ENCODE data around the gene SHC4. TPM values are rescaled to one million over a fixed set of nuclear protein-coding genes. Genes with fewer than 3 reads are reported as not detected.

Gene SHC4
- total RNA-seq, 6 donors from 2014 or later, result under 0.01 to 0.59 (median 0.20) TPM; not detected in 2

DNA sequence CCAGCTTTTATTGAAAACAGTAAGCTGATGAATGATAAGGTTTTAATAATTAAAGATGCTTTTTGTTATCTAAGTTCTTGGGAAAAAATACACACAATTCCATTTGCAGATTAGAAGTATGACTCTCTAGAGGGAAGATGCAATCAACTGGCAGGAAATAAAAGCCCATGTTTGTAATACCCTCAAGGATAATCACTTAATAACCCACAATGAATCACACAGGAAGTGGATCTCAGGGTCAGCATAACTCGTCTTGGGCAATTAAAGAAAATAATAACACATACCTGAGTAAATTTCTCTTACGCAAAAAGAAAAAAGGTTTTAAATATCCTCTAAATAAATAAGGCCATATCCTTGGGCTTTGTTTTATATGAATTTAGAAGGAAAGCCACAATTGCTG lies 95.2 kb downstream of the SHC4 start:
- TF ChIP-seq EP300 (IDR thresholded peaks at IDR 0.05) (no peak), POLR2A (IDR thresholded peaks at IDR 0.05) (no peak), POLR2AphosphoS5 (IDR thresholded peaks at IDR 0.05) (no peak)
- TF ChIP-seq, protein P1, sequence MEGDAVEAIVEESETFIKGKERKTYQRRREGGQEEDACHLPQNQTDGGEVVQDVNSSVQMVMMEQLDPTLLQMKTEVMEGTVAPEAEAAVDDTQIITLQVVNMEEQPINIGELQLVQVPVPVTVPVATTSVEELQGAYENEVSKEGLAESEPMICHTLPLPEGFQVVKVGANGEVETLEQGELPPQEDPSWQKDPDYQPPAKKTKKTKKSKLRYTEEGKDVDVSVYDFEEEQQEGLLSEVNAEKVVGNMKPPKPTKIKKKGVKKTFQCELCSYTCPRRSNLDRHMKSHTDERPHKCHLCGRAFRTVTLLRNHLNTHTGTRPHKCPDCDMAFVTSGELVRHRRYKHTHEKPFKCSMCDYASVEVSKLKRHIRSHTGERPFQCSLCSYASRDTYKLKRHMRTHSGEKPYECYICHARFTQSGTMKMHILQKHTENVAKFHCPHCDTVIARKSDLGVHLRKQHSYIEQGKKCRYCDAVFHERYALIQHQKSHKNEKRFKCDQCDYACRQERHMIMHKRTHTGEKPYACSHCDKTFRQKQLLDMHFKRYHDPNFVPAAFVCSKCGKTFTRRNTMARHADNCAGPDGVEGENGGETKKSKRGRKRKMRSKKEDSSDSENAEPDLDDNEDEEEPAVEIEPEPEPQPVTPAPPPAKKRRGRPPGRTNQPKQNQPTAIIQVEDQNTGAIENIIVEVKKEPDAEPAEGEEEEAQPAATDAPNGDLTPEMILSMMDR (IDR thresholded peaks at IDR 0.05), result no peak
- Histone ChIP-seq H3K9me3 (no peaks in the 10 kb centered on the region), H3K4me1 (peaks cover 0 to 5% (median 0%) of the 10 kb centered on the region in 4 donors), H3K4me3 (no peak overlapping the region), H3K27ac (no peak overlapping the region), H3K36me3 (no peaks in the 10 kb centered on the region), H3K27me3 (no peaks in the 10 kb centered on the region)
- DNase-seq, result no peak
- ATAC-seq (ENCODE audit: low FRiP score in 2 of 2), result peak in 1 of 2 donors; percentile 76
- 29 to 37% methylated on average over 2 of the region's 2 CpGs for WGBS, 2 donors

DNA sequence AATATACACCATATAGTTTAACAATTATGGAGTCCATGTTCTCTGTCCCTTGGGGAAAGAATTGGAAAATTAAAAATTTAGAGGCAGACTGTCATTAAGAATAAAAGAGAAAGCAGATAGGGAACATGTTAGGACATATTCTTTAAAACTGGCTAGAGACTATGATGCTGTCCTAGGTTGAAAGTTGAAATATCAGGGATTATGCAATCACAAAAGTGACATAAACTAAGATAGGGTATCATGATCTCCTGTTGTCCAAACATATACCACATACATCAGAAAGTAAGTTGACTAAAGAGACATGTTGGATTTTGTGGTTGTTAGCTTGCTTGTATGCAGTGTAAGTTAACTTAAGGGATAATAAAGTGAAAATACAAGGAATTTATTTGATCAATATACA lies 95.7 kb downstream of the SHC4 start:
- ATAC-seq (ENCODE audit: low FRiP score in 2 of 2), result no peak

DNA sequence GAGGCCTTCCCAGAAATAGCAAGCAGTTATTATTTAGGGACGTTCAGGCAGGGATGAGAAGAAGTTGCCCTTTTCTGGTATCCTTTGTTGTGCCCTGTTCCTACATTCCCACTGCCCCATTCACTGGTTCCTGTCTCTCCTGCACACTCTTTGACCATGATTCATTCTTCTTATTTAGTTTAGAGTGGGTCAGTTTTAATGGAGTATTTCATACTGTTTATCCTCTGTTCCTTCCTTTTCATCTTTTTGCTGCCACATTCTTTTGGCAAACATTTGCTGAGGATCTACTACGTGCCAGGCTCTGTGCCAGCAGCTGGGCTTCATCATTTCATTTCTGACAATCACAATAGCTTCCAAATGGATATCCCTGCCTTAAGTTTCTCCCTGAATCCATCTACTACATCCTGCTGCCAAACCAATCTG lies 97.6 kb downstream of the SHC4 start:
- DNase-seq (no peak), ATAC-seq (ENCODE audit: low FRiP score in 2 of 2) (no peak)
- H3K4me3 ChIP-seq, result no peak overlapping the region
- H3K27me3 ChIP-seq, result no peaks in the 10 kb centered on the region
- peaks cover 0 to 5% (median 0%) of the 10 kb centered on the region in 4 donors for H3K4me1 ChIP-seq
- H3K27ac ChIP-seq, result no peak overlapping the region
- 34 to 49% methylated on average over 2 of the region's 2 CpGs for WGBS, 2 donors
- no peak for TF ChIP-seq POLR2A (IDR thresholded peaks at IDR 0.05)
- TF ChIP-seq, protein P1 (IDR thresholded peaks at IDR 0.05), result no peak
- TF ChIP-seq POLR2AphosphoS5 (IDR thresholded peaks at IDR 0.05), result no peak
- TF ChIP-seq EP300 (IDR thresholded peaks at IDR 0.05), result no peak
- H3K9me3 ChIP-seq, result no peaks in the 10 kb centered on the region
- no peaks in the 10 kb centered on the region for H3K36me3 ChIP-seq

More for the DNA sequence above, 95.7 kb downstream of the SHC4 start:
- no peaks in the 10 kb centered on the region for H3K27me3 ChIP-seq
- no peak overlapping the region for H3K4me3 ChIP-seq
- no peaks in the 10 kb centered on the region for H3K9me3 ChIP-seq
- TF ChIP-seq POLR2AphosphoS5 (IDR thresholded peaks at IDR 0.05), result no peak
- no peak for TF ChIP-seq POLR2A (IDR thresholded peaks at IDR 0.05)
- TF ChIP-seq, protein P1 (IDR thresholded peaks at IDR 0.05), result no peak
- no peak for TF ChIP-seq EP300 (IDR thresholded peaks at IDR 0.05)
- no peak overlapping the region for H3K27ac ChIP-seq
- DNase-seq, result no peak
- no peaks in the 10 kb centered on the region for H3K36me3 ChIP-seq
- H3K4me1 ChIP-seq, result peaks cover 0 to 5% (median 0%) of the 10 kb centered on the region in 4 donors

DNA sequence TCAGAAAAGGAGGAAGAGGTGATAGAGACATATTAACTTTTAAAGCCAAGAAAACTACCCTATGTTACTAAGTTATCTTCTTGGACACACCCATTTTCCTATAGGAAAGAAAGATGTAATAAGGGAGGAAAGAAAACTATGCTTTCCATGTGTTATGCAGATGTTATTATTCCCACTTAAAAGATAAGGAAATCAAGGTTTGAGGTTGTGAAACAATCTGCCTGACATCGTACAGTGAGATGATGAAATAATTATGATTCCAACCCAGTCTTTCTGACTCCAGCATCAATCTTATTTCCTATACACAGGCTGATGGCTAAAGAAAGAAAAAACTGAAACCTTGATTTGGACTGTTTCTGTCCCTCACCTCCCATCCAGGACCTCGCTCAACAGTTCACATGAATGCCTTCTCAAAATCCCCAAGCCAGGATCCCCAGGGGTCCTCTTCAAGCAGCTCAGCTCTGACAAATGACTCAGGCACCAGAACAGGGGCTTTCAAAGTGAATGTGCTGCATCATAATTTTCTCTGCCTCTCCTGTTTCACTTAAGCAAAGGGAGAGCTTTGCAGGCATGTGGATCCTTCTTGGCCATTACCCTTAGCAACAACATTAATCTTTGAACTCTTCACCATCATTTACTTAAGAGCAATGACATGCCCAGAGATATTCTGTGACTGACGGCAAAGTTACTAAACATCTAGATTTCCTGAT lies 98.2 kb downstream of the SHC4 start:
- ATAC-seq (ENCODE audit: low FRiP score in 2 of 2) (peak in 1 of 2 donors; percentile 25), DNase-seq (no peak)
- Histone ChIP-seq H3K27ac (no peak overlapping the region), H3K36me3 (no peaks in the 10 kb centered on the region), H3K27me3 (no peaks in the 10 kb centered on the region), H3K4me1 (peaks cover 0 to 5% (median 0%) of the 10 kb centered on the region in 4 donors), H3K4me3 (no peak overlapping the region), H3K9me3 (no peaks in the 10 kb centered on the region)
- TF ChIP-seq POLR2A (IDR thresholded peaks at IDR 0.05) (no peak), POLR2AphosphoS5 (IDR thresholded peaks at IDR 0.05) (no peak), EP300 (IDR thresholded peaks at IDR 0.05) (no peak)
- TF ChIP-seq, protein P1 (IDR thresholded peaks at IDR 0.05), result no peak
- WGBS, 2 donors, result 46 to 60% methylated on average over 3 of the region's 3 CpGs

DNA sequence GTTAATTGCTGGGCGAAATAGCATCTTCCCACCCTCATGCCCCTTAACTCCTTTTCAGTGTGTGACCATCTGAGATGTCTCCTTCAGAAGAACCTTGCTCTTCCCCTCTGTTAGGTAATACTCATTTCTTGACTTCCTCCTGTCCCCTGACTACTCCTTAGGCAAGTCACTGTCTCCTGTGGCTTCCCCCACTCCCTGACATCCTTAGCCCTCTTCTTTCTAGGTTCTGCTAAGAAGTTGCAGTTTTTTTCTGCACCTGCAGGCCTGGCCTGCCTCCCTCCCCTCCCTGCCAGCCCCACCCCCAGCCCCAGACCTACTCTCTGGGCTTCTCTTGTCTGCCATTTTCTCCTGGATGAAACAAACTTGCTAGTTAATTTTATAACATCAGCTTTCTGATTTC lies 101.0 kb downstream of the SHC4 start:
- no peaks in the 10 kb centered on the region for H3K36me3 ChIP-seq
- no peak for DNase-seq
- no peak overlapping the region for H3K27ac ChIP-seq
- no peak for ATAC-seq (ENCODE audit: low FRiP score in 2 of 2)
- H3K4me3 ChIP-seq, result no peak overlapping the region
- TF ChIP-seq, protein P1 (IDR thresholded peaks at IDR 0.05), result no peak
- TF ChIP-seq POLR2A (IDR thresholded peaks at IDR 0.05) (no peak), POLR2AphosphoS5 (IDR thresholded peaks at IDR 0.05) (no peak), EP300 (IDR thresholded peaks at IDR 0.05) (no peak)
- H3K9me3 ChIP-seq, result no peaks in the 10 kb centered on the region
- no peaks in the 10 kb centered on the region for H3K27me3 ChIP-seq
- 88 to 100% methylated on average over 1 of the region's 1 CpG for WGBS, 2 donors
- no peaks in the 10 kb centered on the region for H3K4me1 ChIP-seq
